ENCODE data around the gene SETD1A.

Gene SETD1A

GRCh38 chr16:30982548-30983288, 25.2 kb downstream of the SETD1A start:
- peak; percentile 31 for DNase-seq (ENCODE audit: low read depth)

- no peak for DNase-seq (ENCODE audit: low read depth)
Measured at GRCh38 chr16:30983289-30983889, 25.8 kb downstream of the SETD1A start.

- DNase-seq (ENCODE audit: low read depth): no peak
Measured at GRCh38 chr16:30983898-30984610, 26.5 kb downstream of the SETD1A start.

GRCh38 chr16:30984669-30985400, 27.3 kb downstream of the SETD1A start, which contains the start of gene HSD3B7:
Gene HSD3B7, plus strand, starts transcription at chr16:30985207. Its CDS starts 452 bp downstream, at chr16:30985659.
- peak; percentile 56 for DNase-seq (ENCODE audit: low read depth)

- DNase-seq (ENCODE audit: low read depth): no peak
Measured at GRCh38 chr16:30985401-30986128, 28.0 kb downstream of the SETD1A start.

GRCh38 chr16:30986129-30986991, 28.8 kb downstream of the SETD1A start:
- no peak for DNase-seq (ENCODE audit: low read depth)

GRCh38 chr16:30987581-30988190, 30.1 kb downstream of the SETD1A start:
- DNase-seq (ENCODE audit: low read depth): no peak

- no peak for DNase-seq (ENCODE audit: low read depth)
Measured at GRCh38 chr16:30989469-30990047, 32.0 kb downstream of the SETD1A start.

GRCh38 chr16:30990105-30990504, 32.6 kb downstream of the SETD1A start:
- no peak for DNase-seq (ENCODE audit: low read depth)

- no peak for DNase-seq (ENCODE audit: low read depth)
Measured at GRCh38 chr16:30991052-30991451, 33.5 kb downstream of the SETD1A start.

GRCh38 chr16:30992276-30992780, 34.8 kb downstream of the SETD1A start:
- DNase-seq (ENCODE audit: low read depth): no peak

- no peak for DNase-seq (ENCODE audit: low read depth)
Measured at GRCh38 chr16:30992931-30993816, 35.6 kb downstream of the SETD1A start.

GRCh38 chr16:30995927-30996323, 38.4 kb downstream of the SETD1A start:
- no peak for DNase-seq (ENCODE audit: low read depth)

- DNase-seq (ENCODE audit: low read depth): no peak
Measured at GRCh38 chr16:30996324-30996984, 38.9 kb downstream of the SETD1A start.

GRCh38 chr16:30996985-30997724, 39.6 kb downstream of the SETD1A start:
- peak; percentile 58 for DNase-seq (ENCODE audit: low read depth)

GRCh38 chr16:30997725-30998711, 40.5 kb downstream of the SETD1A start:
- DNase-seq (ENCODE audit: low read depth): peak; percentile 55

Measured in fibroblast of the conjunctiva (primary cell).